Mammary epithelial cell (primary cell): Measurements from ENCODE around the gene NBAS.

Experiments
- EZH2 ChIP-seq: IDR thresholded peaks from 2 replicates; pipeline ENCODE4 v1.6.1; 2012; ENCODE audit warnings: low read length, inconsistent platforms, borderline replicate concordance
- TF ChIP-seq, protein P1 (sequence below), 2 donors: IDR thresholded peaks in 1 of 2; conservative IDR thresholded peaks in 1 of 2; 2 replicates each; pipeline ENCODE4 v1.5.1; 2011 to 2012; ENCODE audit warnings: inconsistent platforms in 2 of 2, low read length in 2 of 2, mild to moderate bottlenecking in 2 of 2, control low read depth in 1 of 2, low read depth in 1 of 2; ENCODE audit not compliant: insufficient read depth in 1 of 2; ENCODE audit errors: extremely low read depth in 1 of 2

DNA sequence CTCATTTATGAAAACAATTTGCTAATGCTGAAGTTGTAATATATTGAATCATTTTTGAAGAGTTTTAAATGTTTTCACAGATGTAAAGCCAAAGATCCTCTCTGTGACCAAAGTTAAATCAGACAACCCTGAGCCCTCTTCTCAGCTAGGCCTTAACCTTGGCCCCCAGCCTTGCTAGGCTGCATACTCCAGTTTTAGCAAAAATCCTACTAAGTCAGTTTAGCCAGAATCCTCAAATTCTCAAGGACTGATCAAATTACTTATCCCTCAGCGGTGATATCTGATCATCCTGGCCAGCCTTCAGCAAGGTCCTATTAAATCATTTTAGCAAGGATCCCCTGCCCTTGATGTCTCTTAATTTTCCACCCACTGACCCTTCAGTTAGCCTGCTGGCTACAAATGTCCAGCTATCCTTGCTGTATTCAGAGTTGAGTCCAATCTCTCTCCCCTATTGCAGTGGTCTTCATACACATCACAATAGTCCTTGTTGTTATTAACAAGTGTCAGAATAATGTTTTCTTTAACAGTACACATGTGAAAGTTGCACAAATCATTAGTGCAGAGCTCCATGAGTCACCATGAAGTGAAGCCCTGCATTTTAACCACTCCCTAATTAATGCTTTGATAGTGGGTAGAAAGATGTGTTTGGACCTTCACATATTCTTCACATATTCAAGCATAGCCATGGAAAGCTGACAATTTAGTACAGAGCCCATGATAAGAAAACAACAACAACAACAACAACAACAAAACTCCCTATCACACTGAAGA lies 206.4 kb downstream of the NBAS start:
- TF ChIP-seq, protein P1, sequence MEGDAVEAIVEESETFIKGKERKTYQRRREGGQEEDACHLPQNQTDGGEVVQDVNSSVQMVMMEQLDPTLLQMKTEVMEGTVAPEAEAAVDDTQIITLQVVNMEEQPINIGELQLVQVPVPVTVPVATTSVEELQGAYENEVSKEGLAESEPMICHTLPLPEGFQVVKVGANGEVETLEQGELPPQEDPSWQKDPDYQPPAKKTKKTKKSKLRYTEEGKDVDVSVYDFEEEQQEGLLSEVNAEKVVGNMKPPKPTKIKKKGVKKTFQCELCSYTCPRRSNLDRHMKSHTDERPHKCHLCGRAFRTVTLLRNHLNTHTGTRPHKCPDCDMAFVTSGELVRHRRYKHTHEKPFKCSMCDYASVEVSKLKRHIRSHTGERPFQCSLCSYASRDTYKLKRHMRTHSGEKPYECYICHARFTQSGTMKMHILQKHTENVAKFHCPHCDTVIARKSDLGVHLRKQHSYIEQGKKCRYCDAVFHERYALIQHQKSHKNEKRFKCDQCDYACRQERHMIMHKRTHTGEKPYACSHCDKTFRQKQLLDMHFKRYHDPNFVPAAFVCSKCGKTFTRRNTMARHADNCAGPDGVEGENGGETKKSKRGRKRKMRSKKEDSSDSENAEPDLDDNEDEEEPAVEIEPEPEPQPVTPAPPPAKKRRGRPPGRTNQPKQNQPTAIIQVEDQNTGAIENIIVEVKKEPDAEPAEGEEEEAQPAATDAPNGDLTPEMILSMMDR (conservative IDR thresholded peaks at IDR 0.05 in 1 of 2, IDR thresholded peaks at IDR 0.05 in 1 of 2; ENCODE audit: extremely low read depth in 1 of 2, insufficient read depth in 1 of 2, low read depth in 1 of 2, low read length in 2 of 2) = no peak
- no peak for TF ChIP-seq EZH2
